GM06990 (cell line): Measurements from ENCODE around the gene GALNT4.

Source experiments
- DNase-seq: peaks from one replicate; pipeline ENCODE4 v3.0.0-alpha.2; 2011; ENCODE audit not compliant: insufficient read length; ENCODE audit errors: extremely low read depth
- H3K27me3 ChIP-seq: replicated peaks from 2 replicates; pipeline ENCODE4 v1.6.0; 2011; ENCODE audit warnings: low read length; ENCODE audit not compliant: control insufficient read depth, insufficient read depth
- H3K36me3 ChIP-seq: 2 replicates; pipeline ENCODE4 v1.5.1; 2011; ENCODE audit warnings: low read length; ENCODE audit not compliant: control insufficient read depth, insufficient read depth
- H3K4me3 ChIP-seq: replicated peaks from 2 replicates; pipeline ENCODE4 v1.5.1; 2011; ENCODE audit warnings: low read depth, mild to moderate bottlenecking, control low read depth, low read length
- CTCF ChIP-seq: IDR thresholded peaks from 2 replicates; pipeline ENCODE4 v1.5.1; 2011; ENCODE audit warnings: low read length, control low read depth, mild to moderate bottlenecking, inconsistent platforms; ENCODE audit not compliant: insufficient read depth, poor library complexity, severe bottlenecking

GALNT4 gene

GRCh38 chr12:89540586-89540985 is 16.0 kb upstream of the GALNT4 start:
- H3K36me3 ChIP-seq: no peaks in the 10 kb centered on the region
- no peak overlapping the region for H3K4me3 ChIP-seq
- no peak for DNase-seq
- H3K27me3 ChIP-seq: no peaks in the 10 kb centered on the region
- TF ChIP-seq CTCF: no peak

GRCh38 chr12:89539426-89540223 is 15.0 kb upstream of the GALNT4 start:
- DNase-seq: no peak
- H3K27me3 ChIP-seq: no peaks in the 10 kb centered on the region
- no peak overlapping the region for H3K4me3 ChIP-seq
- TF ChIP-seq CTCF: no peak
- H3K36me3 ChIP-seq: no peaks in the 10 kb centered on the region

- Histone ChIP-seq H3K4me3 (no peak overlapping the region), H3K36me3 (no peaks in the 10 kb centered on the region), H3K27me3 (no peaks in the 10 kb centered on the region)
- DNase-seq: no peak
- TF ChIP-seq CTCF: no peak
These were observed 14.3 kb upstream of the GALNT4 start for GRCh38 chr12:89538897-89539296.

- Histone ChIP-seq H3K36me3 (no peaks in the 10 kb centered on the region), H3K27me3 (no peaks in the 10 kb centered on the region), H3K4me3 (no peak overlapping the region)
- no peak for TF ChIP-seq CTCF
- no peak for DNase-seq
These were observed 12.8 kb upstream of the GALNT4 start for GRCh38 chr12:89537389-89537788.

GRCh38 chr12:89529738-89530137 is 5.1 kb upstream of the GALNT4 start:
- no peak for DNase-seq
- TF ChIP-seq CTCF: peak; percentile 68
- Histone ChIP-seq H3K27me3 (no peaks in the 10 kb centered on the region), H3K4me3 (no peak overlapping the region), H3K36me3 (no peaks in the 10 kb centered on the region)
